Measurements from ENCODE around the gene CTAGE15.
"Not testable (repeated sequence)": the region's sequence is repeated elsewhere in the genome, so short reads cannot be mapped to it uniquely, and the experiment has no call there.

Gene CTAGE15

GRCh38 chr7:143622130-143622529, 50.5 kb downstream of the CTAGE15 start:
- DNase-seq (ENCODE audit: low read depth in 2 of 2), result not testable (repeated sequence)
